Thymus (tissue), 11 donors: ENCODE data around the gene FUT3. TPM values are rescaled to one million over a fixed set of nuclear protein-coding genes. Genes with fewer than 3 reads are reported as not detected.

Experiments used
- DNase-seq, 9 donors: peaks; one replicate each; pipeline ENCODE4 v3.0.0-alpha.2; 2013; ENCODE audit warnings: low spot score in 9 of 9, low read depth in 6 of 9, missing footprints in 1 of 9
- H3K27ac ChIP-seq, 2 donors: one replicate each; pipeline ENCODE4 v1.5.1; 2013; ENCODE audit warnings: control low read depth in 1 of 2, low read depth in 1 of 2, low read length in 1 of 2, mild to moderate bottlenecking in 1 of 2, moderate library complexity in 1 of 2
- H3K27me3 ChIP-seq, 2 donors: one replicate each; pipeline ENCODE4 v1.5.1; 2013; ENCODE audit warnings: low read length in 1 of 2; ENCODE audit not compliant: control insufficient read depth in 2 of 2, insufficient read depth in 1 of 2
- H3K36me3 ChIP-seq, 2 donors: one replicate each; pipeline ENCODE4 v1.5.1; 2013; ENCODE audit warnings: low read length in 1 of 2, mild to moderate bottlenecking in 1 of 2, moderate library complexity in 1 of 2; ENCODE audit not compliant: control insufficient read depth in 2 of 2, insufficient read depth in 2 of 2
- H3K4me1 ChIP-seq, 2 donors: one replicate each; pipeline ENCODE4 v1.5.1; 2013; ENCODE audit warnings: low read length in 2 of 2; ENCODE audit not compliant: control insufficient read depth in 2 of 2, insufficient read depth in 2 of 2
- H3K4me3 ChIP-seq, 2 donors: one replicate each; pipeline ENCODE4 v1.5.1; 2013; ENCODE audit warnings: low read length in 2 of 2, control low read depth in 1 of 2, mild to moderate bottlenecking in 1 of 2
- H3K9me3 ChIP-seq, 2 donors: one replicate each; pipeline ENCODE4 v1.5.1; 2013; ENCODE audit warnings: low read length in 1 of 2, mild to moderate bottlenecking in 1 of 2; ENCODE audit not compliant: control insufficient read depth in 2 of 2, insufficient read depth in 1 of 2
- WGBS: extraction: QIAGEN DNeasy Blood & Tissue Kit; methylation state at CpG from one replicate; pipeline ENCODE4 v1.1.7; 2013; 5-methylcytosine and 5-hydroxymethylcytosine counted together
- polyA plus RNA-seq: library from polyadenylated mRNA; stranded (reverse); fragments of 200-250 nt; gene quantifications from one replicate; pipeline ENCODE4 v1.2.3, GENCODE V29; 2013
- total RNA-seq: library from RNA; stranded (reverse); fragments of 120-200 nt; gene quantifications from one replicate; pipeline ENCODE4 v1.2.4, GENCODE V29; 2013
- donor health status: healthy.

FUT3 gene
- total and polyA plus RNA-seq, 2 donors: 0.19 to 2.9 TPM

- Histone ChIP-seq H3K4me3 (no peak overlapping the region), H3K27ac (no peak overlapping the region), H3K27me3 (peaks cover 30 to 77% of the 10 kb centered on the region in 2 donors), H3K36me3 (no peaks in the 10 kb centered on the region), H3K4me1 (peaks cover 13 to 27% of the 10 kb centered on the region in 2 donors), H3K9me3 (peaks cover 0 to 12% of the 10 kb centered on the region in 2 donors)
- whole genome bisulfite sequencing: 22% methylated on average over 33 of the region's 33 CpGs
- peak in 2 of 9 donors; percentile 21 to 44 for DNase-seq
These were observed 49.2 kb downstream of the FUT3 start for GRCh38 chr19:5801796-5802619.

- WGBS: 93% methylated on average over 17 of the region's 17 CpGs
- H3K4me1 ChIP-seq: peaks cover 13 to 24% of the 10 kb centered on the region in 2 donors
- no peak for DNase-seq
- H3K9me3 ChIP-seq: peaks cover 0 to 5% of the 10 kb centered on the region in 2 donors
- H3K36me3 ChIP-seq: no peaks in the 10 kb centered on the region
- peaks cover 21 to 63% of the 10 kb centered on the region in 2 donors for H3K27me3 ChIP-seq
- H3K27ac ChIP-seq: no peak overlapping the region
- H3K4me3 ChIP-seq: no peak overlapping the region
These were observed 50.6 kb downstream of the FUT3 start for GRCh38 chr19:5800361-5801270.

DNA sequence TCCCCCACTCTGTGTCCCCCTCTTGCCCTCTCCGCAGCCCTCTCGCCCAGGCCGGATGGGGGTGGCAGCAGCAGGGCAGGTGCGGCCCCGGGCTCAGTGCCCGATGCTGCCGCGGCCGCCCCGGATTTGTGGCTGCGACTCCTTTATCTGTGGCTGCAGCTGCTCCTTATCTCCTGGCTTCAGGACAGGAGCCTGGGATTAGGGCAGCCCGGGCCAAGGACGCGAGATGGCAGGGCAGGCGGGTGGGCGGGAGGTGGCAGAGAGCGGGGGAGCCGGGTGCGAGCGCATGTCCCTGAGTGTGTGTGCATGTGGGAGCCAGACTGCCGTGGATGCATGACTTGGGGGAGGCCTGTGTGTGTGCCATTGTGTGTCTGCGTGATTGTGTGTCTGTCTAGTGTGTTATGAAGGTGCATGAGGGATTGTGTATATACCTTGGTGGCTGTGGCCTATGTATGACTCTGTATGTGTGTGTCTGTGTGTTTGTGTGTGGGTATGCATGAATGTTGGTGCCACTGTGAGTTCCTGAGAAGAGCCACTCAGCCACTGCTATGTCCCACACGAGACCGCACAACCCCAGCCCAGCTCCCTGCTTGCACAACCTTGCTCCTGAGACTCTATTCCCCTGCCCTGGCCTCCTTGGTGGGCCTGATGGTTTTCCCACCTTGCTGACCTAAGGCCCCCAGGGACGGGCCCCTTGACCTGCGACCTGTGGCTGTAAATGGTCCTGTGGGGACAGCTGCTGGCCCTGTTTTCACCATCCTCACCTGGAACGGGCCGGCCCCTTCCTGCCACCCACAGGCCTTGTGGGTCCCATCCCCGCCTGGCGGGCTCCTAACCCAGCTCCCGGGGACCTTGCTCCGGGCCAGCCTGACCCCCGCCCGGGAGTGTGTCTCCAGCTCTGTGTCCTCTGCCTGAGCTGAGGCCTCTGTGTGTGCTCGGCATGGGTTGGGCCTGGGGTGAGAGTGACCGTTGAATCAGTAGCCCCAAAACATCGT is 51.7 kb downstream of the FUT3 start:
- H3K4me3 ChIP-seq: no peak overlapping the region
- WGBS: 63% methylated on average over 37 of the region's 37 CpGs
- H3K36me3 ChIP-seq: no peaks in the 10 kb centered on the region
- no peak for DNase-seq
- peaks cover 0 to 2% of the 10 kb centered on the region in 2 donors for H3K9me3 ChIP-seq
- no peak overlapping the region for H3K27ac ChIP-seq
- peaks cover 10 to 56% of the 10 kb centered on the region in 2 donors for H3K27me3 ChIP-seq
- peaks cover 13 to 19% of the 10 kb centered on the region in 2 donors for H3K4me1 ChIP-seq

DNA sequence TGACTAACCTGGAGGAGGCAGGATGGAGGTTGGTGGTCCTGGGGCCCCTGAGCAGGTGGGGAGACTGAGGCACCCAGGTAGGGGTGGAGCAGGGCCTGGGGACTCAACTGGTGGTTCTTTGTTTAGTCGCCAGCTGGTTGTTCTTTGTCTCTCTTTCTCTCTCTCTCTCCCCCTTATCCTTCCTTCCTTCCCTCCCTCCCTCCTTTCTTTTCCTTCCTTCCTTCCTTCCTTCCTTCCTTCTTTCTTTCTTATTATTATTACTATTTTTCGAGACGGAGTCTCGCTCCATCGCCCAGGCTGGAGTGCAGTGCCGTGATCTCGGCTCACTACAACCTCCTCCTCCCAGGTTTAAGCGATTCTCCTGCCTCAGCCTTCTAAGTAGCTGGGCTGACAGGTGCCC is 53.0 kb downstream of the FUT3 start:
- H3K27ac ChIP-seq: no peak overlapping the region
- H3K36me3 ChIP-seq: no peaks in the 10 kb centered on the region
- WGBS: 97% methylated on average over 8 of the region's 8 CpGs
- H3K4me3 ChIP-seq: no peak overlapping the region
- H3K27me3 ChIP-seq: peaks cover 0 to 44% of the 10 kb centered on the region in 2 donors
- no peaks in the 10 kb centered on the region for H3K9me3 ChIP-seq
- H3K4me1 ChIP-seq: peaks cover under 1 to 6% of the 10 kb centered on the region in 2 donors
- no peak for DNase-seq

- WGBS: 96% methylated on average over 7 of the region's 7 CpGs
- no peak for DNase-seq
- Histone ChIP-seq H3K27me3 (peaks cover 0 to 18% of the 10 kb centered on the region in 2 donors), H3K27ac (no peak overlapping the region), H3K36me3 (no peaks in the 10 kb centered on the region), H3K4me3 (no peak overlapping the region), H3K9me3 (peaks cover 0 to 8% of the 10 kb centered on the region in 2 donors), H3K4me1 (peaks cover 0 to 6% of the 10 kb centered on the region in 2 donors)
These were observed 55.8 kb downstream of the FUT3 start for GRCh38 chr19:5795382-5795919.

DNA sequence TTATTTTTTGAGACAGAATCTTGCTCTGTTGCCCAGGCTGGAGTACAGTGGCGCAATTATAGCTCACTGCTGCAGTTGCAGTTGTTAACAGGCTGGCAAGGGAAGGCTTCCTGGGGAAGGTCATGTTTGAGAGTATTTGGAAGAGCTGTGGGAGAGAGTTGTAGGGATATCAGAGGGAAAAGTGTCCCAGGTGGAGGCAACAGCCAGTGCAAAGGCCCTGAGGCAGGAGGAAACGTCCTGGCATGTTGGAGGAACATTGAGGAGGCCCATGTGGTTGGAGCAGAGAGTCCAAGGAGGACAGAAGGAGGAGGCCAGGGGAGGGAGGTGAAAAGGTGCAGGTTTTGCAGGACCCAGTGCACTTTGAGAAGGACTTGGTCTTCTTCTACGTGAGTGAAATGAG is 58.1 kb downstream of the FUT3 start:
- 95% methylated on average over 3 of the region's 3 CpGs for WGBS

More for the DNA sequence above, 58.1 kb downstream of the FUT3 start:
- Histone ChIP-seq H3K9me3 (peaks cover 0 to 8% of the 10 kb centered on the region in 2 donors), H3K4me3 (no peak overlapping the region), H3K4me1 (peaks cover 5 to 14% of the 10 kb centered on the region in 2 donors), H3K27me3 (peaks cover 0 to 4% of the 10 kb centered on the region in 2 donors), H3K27ac (no peak overlapping the region), H3K36me3 (peaks cover 17 to 19% of the 10 kb centered on the region in 2 donors)
- DNase-seq: no peak
